Naive B cell (primary cell): ENCODE measurements around the gene FAM222B. TPM values are rescaled to one million over a fixed set of nuclear protein-coding genes. Genes with fewer than 3 reads are reported as not detected.

ENCODE experiments used
- ATAC-seq, 2 donors: fragments of 150-1000 bp; cut with Tn5 transposase; 2 replicates each; pipeline ENCODE4 v1.10.0; 2021; ENCODE audit warnings: low read depth in 2 of 2, mild to moderate bottlenecking in 2 of 2, moderate library complexity in 2 of 2
- DNase-seq: peaks from one replicate; pipeline ENCODE4 v3.0.0; 2022
- H3K27ac Mint-ChIP-seq, 6 donors: one replicate each; pipeline ENCODE4 v1.8.0; 2020 to 2022; ENCODE audit warnings: mild to moderate bottlenecking in 6 of 6, mixed read lengths in 6 of 6, moderate library complexity in 5 of 6, inconsistent platforms in 2 of 6
- H3K27me3 Mint-ChIP-seq, 3 donors: one replicate each; pipeline ENCODE4 v1.8.0; 2021 to 2022; ENCODE audit warnings: mixed read lengths in 3 of 3, mild to moderate bottlenecking in 1 of 3
- H3K36me3 Mint-ChIP-seq, 2 donors: one replicate each; pipeline ENCODE4 v1.8.0; 2020 to 2022; ENCODE audit warnings: mixed read lengths in 2 of 2, inconsistent platforms in 1 of 2, mild to moderate bottlenecking in 1 of 2
- H3K4me1 Mint-ChIP-seq, 3 donors: one replicate each; pipeline ENCODE4 v1.8.0; 2020 to 2022; ENCODE audit warnings: mixed read lengths in 3 of 3, inconsistent platforms in 1 of 3, mild to moderate bottlenecking in 1 of 3, moderate library complexity in 1 of 3
- H3K4me3 Mint-ChIP-seq, 8 donors: one replicate each; pipeline ENCODE4 v1.8.0; 2020 to 2022; ENCODE audit warnings: mild to moderate bottlenecking in 8 of 8, mixed read lengths in 8 of 8, moderate library complexity in 8 of 8, inconsistent platforms in 2 of 8
- H3K9me3 Mint-ChIP-seq, 7 donors: one replicate each; pipeline ENCODE4 v1.8.0; 2020 to 2022; ENCODE audit warnings: mixed read lengths in 7 of 7, mild to moderate bottlenecking in 5 of 7, inconsistent platforms in 2 of 7, moderate library complexity in 1 of 7
- polyA plus RNA-seq, 6 donors: library from polyadenylated mRNA; unstranded; fragments of 300-500 nt; fragmentation: Illumina TruSeq; gene quantifications; one replicate each; pipeline ENCODE4 v1.2.3, GENCODE V29; 2021; ENCODE audit warnings: low read depth in 6 of 6

The FAM222B gene
- polyA plus RNA-seq, 6 donors from 2014 or later = 6.6 to 19.4 (median 8.2) TPM

- H3K4me3 Mint-ChIP-seq = no peak overlapping the region
- H3K9me3 Mint-ChIP-seq = no peaks in the 10 kb centered on the region
- H3K27me3 Mint-ChIP-seq = no peaks in the 10 kb centered on the region
- H3K27ac Mint-ChIP-seq = peak overlapping the region in 2 of 6 donors; percentile 7 to 61
- H3K36me3 Mint-ChIP-seq = no peaks in the 10 kb centered on the region
- H3K4me1 Mint-ChIP-seq = peaks cover 4 to 15% (median 15%) of the 10 kb centered on the region in 3 donors
- ATAC-seq (no peak), DNase-seq (no peak)
Measured at GRCh38 chr17:28765038-28765437, 77.6 kb downstream of the FAM222B start.

DNA sequence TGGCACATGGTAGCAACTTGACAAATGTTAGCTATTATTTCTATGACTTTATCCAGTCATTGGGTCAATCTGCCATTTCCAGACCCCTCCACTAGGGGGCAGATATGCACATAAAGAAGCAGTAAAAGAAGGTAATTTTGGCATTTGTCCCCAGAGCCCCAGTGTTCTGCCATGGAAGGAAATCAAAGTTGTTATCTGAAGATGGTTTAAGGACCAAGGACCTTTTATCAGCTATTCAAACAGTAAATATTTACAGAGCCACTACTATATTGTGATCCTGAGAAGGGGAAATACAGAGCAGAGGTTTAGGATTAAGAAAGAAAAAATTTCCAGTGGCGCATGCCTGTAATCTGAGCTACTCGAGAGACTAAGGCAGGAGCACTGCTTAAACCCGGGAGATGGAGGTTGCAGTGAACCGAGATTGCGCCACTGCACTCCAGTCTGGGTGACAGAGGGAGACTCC lies 78.8 kb downstream of the FAM222B start:
- peak overlapping the region in 2 of 6 donors; percentile 47 to 56 for H3K27ac Mint-ChIP-seq
- H3K36me3 Mint-ChIP-seq = no peaks in the 10 kb centered on the region
- no peak overlapping the region for H3K4me3 Mint-ChIP-seq
- H3K27me3 Mint-ChIP-seq = no peaks in the 10 kb centered on the region
- no peaks in the 10 kb centered on the region for H3K9me3 Mint-ChIP-seq
- peak; percentile 69 to 76 for ATAC-seq
- H3K4me1 Mint-ChIP-seq = peaks cover 4 to 18% (median 13%) of the 10 kb centered on the region in 3 donors
- peak; percentile 72 for DNase-seq

GRCh38 chr17:28763137-28763799 lies 79.3 kb downstream of the FAM222B start:
- no peaks in the 10 kb centered on the region for H3K36me3 Mint-ChIP-seq
- ATAC-seq (peak; percentile 5 to 13), DNase-seq (no peak)
- H3K4me1 Mint-ChIP-seq = peaks cover 4 to 19% (median 13%) of the 10 kb centered on the region in 3 donors
- H3K27me3 Mint-ChIP-seq = no peaks in the 10 kb centered on the region
- no peak overlapping the region for H3K4me3 Mint-ChIP-seq
- H3K9me3 Mint-ChIP-seq = no peaks in the 10 kb centered on the region
- H3K27ac Mint-ChIP-seq = peak overlapping the region in 2 of 6 donors; percentile 47 to 56

DNA sequence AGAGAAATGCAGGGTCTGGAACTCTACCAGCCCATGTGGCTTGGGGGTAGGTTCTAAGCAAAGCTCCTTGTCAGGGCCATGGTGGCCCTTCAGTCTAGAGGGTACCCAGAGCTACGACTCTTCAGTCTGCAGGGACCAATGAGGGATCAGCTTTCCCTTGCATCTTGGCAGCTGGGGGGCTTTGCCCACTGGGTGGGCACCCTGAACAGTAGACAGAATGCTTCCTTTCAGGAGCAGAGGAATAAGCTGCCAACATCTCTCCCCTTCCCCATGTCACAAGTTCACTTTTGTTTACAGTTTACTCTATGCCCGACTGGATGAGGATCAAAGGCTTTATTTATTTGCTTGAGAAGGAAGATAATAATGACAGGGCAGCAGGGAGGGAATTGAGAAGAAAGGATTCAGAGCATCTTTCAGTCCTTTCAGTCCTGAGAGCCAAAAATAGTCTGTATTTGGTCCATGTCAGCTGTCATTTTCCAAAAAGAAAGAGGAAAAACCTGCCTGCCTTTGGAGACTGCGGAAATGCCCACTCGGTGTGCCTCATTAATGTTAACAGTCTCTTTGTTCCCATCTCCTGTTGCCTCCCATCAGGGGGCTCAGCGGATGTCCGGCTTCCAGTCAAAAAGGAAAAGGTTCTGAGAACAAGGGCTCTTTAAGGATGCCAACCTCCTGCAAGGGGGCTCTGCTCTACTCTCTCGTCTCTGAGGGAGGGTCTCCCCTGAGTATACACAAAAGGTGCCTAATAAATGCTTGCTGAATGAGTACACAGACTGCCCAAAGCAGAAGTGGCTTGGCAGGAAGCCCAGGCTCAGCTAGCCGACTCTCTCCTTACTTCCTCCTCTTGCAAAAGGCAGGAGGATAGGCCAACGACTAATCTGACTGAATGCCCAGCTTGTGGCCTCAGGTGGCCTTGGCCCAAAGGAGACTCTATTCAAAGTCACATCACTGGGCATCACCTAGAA lies 81.7 kb downstream of the FAM222B start:
- Mint-ChIP-seq H3K4me3 (peak overlapping the region in 1 of 8 donors; percentile 12), H3K27ac (peak overlapping the region in 3 of 6 donors; percentile 31 to 66 (median 34)), H3K27me3 (no peaks in the 10 kb centered on the region), H3K36me3 (no peaks in the 10 kb centered on the region), H3K4me1 (peaks cover 10 to 19% (median 19%) of the 10 kb centered on the region in 3 donors), H3K9me3 (no peaks in the 10 kb centered on the region)
- DNase-seq (no peak), ATAC-seq (no peak)

DNA sequence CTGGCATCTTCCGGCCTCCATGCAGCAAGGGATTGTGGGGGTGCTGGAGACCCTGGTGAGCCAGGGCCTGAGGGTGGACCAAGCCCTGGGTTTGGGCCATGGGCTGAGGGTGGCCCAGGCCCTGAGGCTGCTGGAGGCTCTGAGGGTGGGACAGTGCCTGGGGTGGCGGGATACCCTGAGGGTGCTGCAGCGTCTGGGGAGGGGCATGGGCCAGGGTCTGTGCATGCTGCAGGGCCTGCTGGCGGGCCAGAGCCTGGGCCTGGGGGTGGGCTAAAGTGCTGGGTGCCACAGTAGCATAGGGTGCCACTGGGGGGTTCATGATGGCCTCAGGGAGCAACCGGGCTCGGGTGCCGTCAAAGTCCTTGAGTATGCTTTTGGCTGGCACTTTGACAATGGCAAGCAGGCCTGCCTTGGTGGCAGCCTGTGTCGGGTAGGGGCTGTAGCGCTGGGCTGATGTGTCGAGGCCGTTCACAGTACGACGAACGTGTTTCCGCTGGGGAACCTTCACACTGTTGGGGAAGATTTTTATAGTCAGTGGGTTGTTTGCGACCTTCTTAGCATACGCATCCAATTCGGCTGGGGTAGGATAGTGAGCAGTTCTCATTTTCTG lies 83.2 kb downstream of the FAM222B start:
- Mint-ChIP-seq H3K27me3 (no peaks in the 10 kb centered on the region), H3K9me3 (no peaks in the 10 kb centered on the region), H3K36me3 (no peaks in the 10 kb centered on the region), H3K4me1 (peaks cover 12 to 19% (median 19%) of the 10 kb centered on the region in 3 donors), H3K4me3 (no peak overlapping the region), H3K27ac (peak overlapping the region in 1 of 6 donors; percentile 26)
- DNase-seq = no peak
- ATAC-seq = no peak

GRCh38 chr17:28758411-28759121 lies 84.0 kb downstream of the FAM222B start:
- ATAC-seq (no peak), DNase-seq (no peak)
- H3K36me3 Mint-ChIP-seq = no peaks in the 10 kb centered on the region
- peaks cover 8 to 14% (median 13%) of the 10 kb centered on the region in 3 donors for H3K4me1 Mint-ChIP-seq
- H3K27me3 Mint-ChIP-seq = no peaks in the 10 kb centered on the region
- no peak overlapping the region for H3K4me3 Mint-ChIP-seq
- H3K9me3 Mint-ChIP-seq = no peaks in the 10 kb centered on the region
- peak overlapping the region in 3 of 6 donors; percentile 26 to 82 (median 42) for H3K27ac Mint-ChIP-seq

- no peaks in the 10 kb centered on the region for H3K36me3 Mint-ChIP-seq
- H3K27ac Mint-ChIP-seq = peak overlapping the region in 2 of 6 donors; percentile 76 to 81
- ATAC-seq (no peak), DNase-seq (no peak)
- H3K4me3 Mint-ChIP-seq = peak overlapping the region in 1 of 8 donors; percentile 47
- no peaks in the 10 kb centered on the region for H3K27me3 Mint-ChIP-seq
- H3K9me3 Mint-ChIP-seq = no peaks in the 10 kb centered on the region
- peaks cover 6 to 19% (median 8%) of the 10 kb centered on the region in 3 donors for H3K4me1 Mint-ChIP-seq
Measured at GRCh38 chr17:28756049-28756804, 86.4 kb downstream of the FAM222B start.

DNA sequence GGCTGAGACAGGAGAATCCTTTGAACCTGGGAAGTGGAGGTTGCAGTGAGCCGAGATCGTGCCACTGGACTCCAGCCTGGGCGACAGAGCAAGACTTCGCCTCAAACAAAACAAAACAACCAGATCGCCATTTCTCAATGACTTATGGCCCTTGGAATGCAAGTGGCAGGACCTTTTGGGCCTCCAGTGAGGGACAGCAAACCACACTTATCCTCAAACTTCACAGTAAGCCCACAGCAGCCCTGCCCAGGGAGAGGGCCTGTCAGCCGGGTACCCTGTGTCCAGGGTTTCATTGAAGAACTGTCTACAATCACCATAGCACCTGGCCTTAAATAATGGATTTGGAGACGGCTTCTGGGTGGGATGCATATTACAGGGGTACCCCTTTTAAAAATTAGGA lies 87.1 kb downstream of the FAM222B start:
- H3K4me1 Mint-ChIP-seq = peaks cover 4 to 17% (median 8%) of the 10 kb centered on the region in 3 donors
- H3K4me3 Mint-ChIP-seq = no peak overlapping the region
- DNase-seq = no peak
- no peak for ATAC-seq
- H3K36me3 Mint-ChIP-seq = no peaks in the 10 kb centered on the region
- H3K27me3 Mint-ChIP-seq = no peaks in the 10 kb centered on the region
- H3K9me3 Mint-ChIP-seq = no peaks in the 10 kb centered on the region
- H3K27ac Mint-ChIP-seq = peak overlapping the region in 1 of 6 donors; percentile 76

DNA sequence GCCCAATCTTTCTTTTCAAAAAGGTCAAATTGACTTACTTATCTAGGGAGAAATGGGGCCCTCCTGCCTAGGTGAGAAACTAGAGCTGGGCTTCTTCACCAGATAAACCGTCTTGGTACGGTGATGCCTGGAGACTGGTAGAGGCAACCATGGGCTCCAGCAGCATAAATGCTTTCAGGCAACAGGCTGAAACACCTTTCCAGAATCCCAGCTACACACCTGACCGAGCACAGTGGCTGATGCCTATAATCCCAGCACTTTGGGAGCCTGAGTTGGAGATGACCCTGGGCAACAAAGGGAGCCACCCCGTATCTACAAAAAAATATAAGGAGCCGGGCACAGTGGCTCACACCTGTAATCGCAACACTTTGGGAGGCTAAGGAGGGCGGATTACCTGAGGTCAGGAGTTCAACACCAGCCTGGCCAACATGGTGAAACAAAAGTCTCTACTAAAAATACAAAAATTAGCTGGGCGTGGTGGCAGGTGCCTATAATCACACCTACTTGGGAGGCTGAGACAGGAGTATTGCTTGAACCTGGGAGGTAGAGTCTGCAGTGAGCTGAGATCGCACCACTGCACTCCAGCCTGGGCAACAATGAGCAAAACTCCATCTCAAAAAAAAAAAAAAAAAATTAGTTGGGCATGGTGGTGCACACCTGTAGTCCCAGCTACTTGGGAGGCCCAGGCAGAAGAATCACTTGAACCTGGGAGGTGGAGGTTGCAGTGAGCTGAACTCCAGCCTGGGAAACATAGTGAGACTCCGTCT lies 90.8 kb downstream of the FAM222B start:
- no peaks in the 10 kb centered on the region for H3K27me3 Mint-ChIP-seq
- peak overlapping the region in 2 of 8 donors; percentile 29 to 41 for H3K4me3 Mint-ChIP-seq
- no peaks in the 10 kb centered on the region for H3K9me3 Mint-ChIP-seq
- H3K36me3 Mint-ChIP-seq = no peaks in the 10 kb centered on the region
- peak overlapping the region in 5 of 6 donors; percentile 44 to 73 (median 49) for H3K27ac Mint-ChIP-seq
- DNase-seq = no peak
- H3K4me1 Mint-ChIP-seq = peaks cover 16 to 43% (median 21%) of the 10 kb centered on the region in 3 donors
- no peak for ATAC-seq

DNA sequence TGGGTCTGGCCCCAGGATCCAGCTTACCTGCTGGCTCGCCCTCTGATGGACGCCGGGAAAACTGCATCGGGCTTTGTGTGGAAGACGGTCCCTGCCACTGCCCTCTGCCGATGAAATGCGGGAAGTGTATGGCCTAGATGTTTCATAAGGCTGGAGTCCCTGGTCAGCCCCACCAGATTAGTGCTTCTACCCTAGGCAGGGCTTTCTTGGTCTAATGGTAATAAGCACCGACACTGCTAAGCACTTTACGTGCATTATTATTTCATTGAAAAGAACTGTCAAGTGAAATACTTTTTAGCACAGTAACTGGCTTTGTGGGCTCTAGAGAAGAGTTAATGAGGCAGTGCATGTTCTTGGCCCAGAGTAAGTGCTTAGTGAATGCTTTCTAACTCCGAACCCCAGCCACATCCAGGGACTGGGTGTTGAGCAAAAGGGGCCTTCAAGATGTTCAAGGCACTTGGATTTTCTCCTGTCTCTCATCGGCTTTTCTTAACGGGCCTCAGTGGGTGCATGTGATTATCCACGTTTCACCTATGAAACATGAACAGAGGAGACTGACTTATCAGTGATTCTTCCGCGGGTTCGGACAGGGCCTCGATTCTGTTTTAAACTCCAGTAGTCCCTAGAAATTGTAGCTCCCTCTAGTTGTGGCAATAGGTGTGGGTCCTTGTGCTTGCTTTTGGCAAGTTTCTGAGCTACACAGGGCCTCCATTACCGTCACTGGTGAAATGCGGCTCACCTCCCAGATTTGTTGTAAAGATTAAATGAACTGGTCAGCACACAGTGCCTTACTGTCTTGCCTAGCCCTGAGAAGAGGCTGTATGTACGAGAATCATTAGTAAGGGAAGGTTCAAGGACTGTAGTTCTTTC lies 92.2 kb downstream of the FAM222B start:
- Mint-ChIP-seq H3K27me3 (no peaks in the 10 kb centered on the region), H3K36me3 (no peaks in the 10 kb centered on the region), H3K9me3 (no peaks in the 10 kb centered on the region), H3K4me1 (peaks cover 26 to 54% (median 30%) of the 10 kb centered on the region in 3 donors), H3K27ac (peak overlapping the region; percentile 41 to 92 (median 76)), H3K4me3 (peak overlapping the region in 3 of 8 donors; percentile 9 to 67 (median 47))
- DNase-seq = peak; percentile 89
- ATAC-seq = peak; percentile 70 to 81
